A549 (cell line): Measurements from ENCODE around the gene PAX1. TPM values are rescaled to one million over a fixed set of nuclear protein-coding genes. Genes with fewer than 3 reads are reported as not detected.
A peak's percentile ranks its signal among the peaks of the same experiment; 100 is the strongest.

ENCODE experiments used
- ATAC-seq, 2 experiments: fragments of 200-7000 bp in 1 of 2; fragments of >200 bp in 1 of 2; cut with Nextera tagmentation in 1 of 2; cut with Tn5 transposase in 1 of 2; 3 replicates each; pipeline versions ENCODE4 v1.8.0 to v1.9.1; 2018 to 2020; ENCODE audit warnings: mild to moderate bottlenecking in 1 of 2, moderate library complexity in 1 of 2
- CTCF ChIA-PET: fragments of 300-600 bp; sonication (Branson Sonifier 250); formaldehyde crosslinking; extraction: SDS; loops from one replicate; lab custom pipeline; 2021; ENCODE audit warnings: antibody characterized with exemption, inconsistent platforms; lab: Yijun Ruan, JAX
- POLR2A ChIA-PET: fragments of 350-600 bp; formaldehyde crosslinking; extraction: SDS; loops from one replicate; lab custom pipeline; 2021; ENCODE audit warnings: antibody characterized with exemption, inconsistent platforms; lab: Yijun Ruan, JAX
- DNase-seq, 2 experiments: peaks; one replicate each; pipeline versions ENCODE4 v3.0.0 to v3.0.0-alpha.2; 2011 to 2016; ENCODE audit warnings: low read depth in 1 of 2, low spot score in 1 of 2
- FAIRE-seq: peaks from 2 replicates; lab custom pipeline; 2011; peaks lifted over from hg19 to GRCh38; lab: Jason Lieb, UNC
- H3K27ac ChIP-seq, 2 experiments: fragments of >200 bp; sonication (Bioruptor Twin); formaldehyde crosslinking; 3 replicates each; pipeline ENCODE4 v1.5.1; 2016 to 2017
- H3K4me1 ChIP-seq: fragments of >200 bp; sonication (Bioruptor Twin); formaldehyde crosslinking; 3 replicates; pipeline ENCODE4 v1.6.1; 2016
- H3K4me2 ChIP-seq: fragments of >200 bp; sonication (Bioruptor Twin); formaldehyde crosslinking; 3 replicates; pipeline ENCODE4 v1.6.1; 2016
- H3K4me3 ChIP-seq: fragments of >200 bp; sonication (Bioruptor Twin); formaldehyde crosslinking; 3 replicates; pipeline ENCODE4 v1.5.1; 2016
- H3K9me3 ChIP-seq: fragments of >200 bp; sonication (Bioruptor Twin); formaldehyde crosslinking; 3 replicates; pipeline ENCODE4 v1.6.1; 2016
- ATOH8 ChIP-seq: fragments of 250-450 bp; sonication (Bioruptor Pico); IDR thresholded peaks from 2 replicates; pipeline ENCODE4 v1.5.0; 2020; ENCODE audit warnings: low read depth, mild to moderate bottlenecking, moderate library complexity
- CBX2 ChIP-seq: fragments of 200-600 bp; sonication (generic); IDR thresholded peaks from 2 replicates; pipeline ENCODE4 v1.6.1; 2016; ENCODE audit warnings: low read depth, mild to moderate bottlenecking, borderline replicate concordance
- CBX8 ChIP-seq: fragments of 200-600 bp; sonication (generic); IDR thresholded peaks from 2 replicates; pipeline ENCODE4 v1.6.1; 2016
- EHMT2 ChIP-seq: fragments of 200-600 bp; sonication (generic); IDR thresholded peaks from 2 replicates; pipeline ENCODE4 v1.6.1; 2016; ENCODE audit warnings: antibody characterized with exemption, low read depth, mild to moderate bottlenecking, moderate library complexity
- FOSB ChIP-seq: fragments of 250-450 bp; sonication (Bioruptor Pico); IDR thresholded peaks from 2 replicates; pipeline ENCODE4 v1.5.0; 2020; ENCODE audit warnings: mild to moderate bottlenecking, moderate library complexity
- FOSL2 ChIP-seq, 2 experiments: fragments of 450-650 bp in 1 of 2; fragments of >200 bp in 1 of 2; sonication (Bioruptor Twin) in 1 of 2; formaldehyde crosslinking; IDR thresholded peaks; 2 replicates each; pipeline versions ENCODE4 v1.5.0 to v1.6.1; 2016 to 2020; ENCODE audit warnings: mild to moderate bottlenecking in 1 of 2, moderate library complexity in 1 of 2
- FOXS1 ChIP-seq: fragments of 250-450 bp; sonication (Bioruptor Pico); IDR thresholded peaks from 2 replicates; pipeline ENCODE4 v1.5.0; 2020; ENCODE audit warnings: mild to moderate bottlenecking, moderate library complexity
- HDAC2 ChIP-seq: fragments of 200-600 bp; sonication (generic); IDR thresholded peaks from 2 replicates; pipeline ENCODE4 v1.6.1; 2016
- HMGXB4 ChIP-seq: fragments of 250-450 bp; sonication (Bioruptor Pico); IDR thresholded peaks from 2 replicates; pipeline ENCODE4 v1.5.0; 2021; ENCODE audit warnings: mild to moderate bottlenecking, moderate library complexity, borderline replicate concordance
- HOXA7 ChIP-seq: fragments of 250-450 bp; sonication (Bioruptor Pico); IDR thresholded peaks from 2 replicates; pipeline ENCODE4 v1.5.0; 2020; ENCODE audit warnings: mild to moderate bottlenecking, moderate library complexity
- HOXB13 ChIP-seq: fragments of 250-450 bp; sonication (Bioruptor Pico); IDR thresholded peaks from 2 replicates; pipeline ENCODE4 v1.5.0; 2020; ENCODE audit warnings: low read depth, mild to moderate bottlenecking, moderate library complexity
- HOXB5 ChIP-seq: fragments of 250-450 bp; sonication (Bioruptor Pico); IDR thresholded peaks from 2 replicates; pipeline ENCODE4 v1.5.0; 2020; ENCODE audit warnings: mild to moderate bottlenecking, moderate library complexity
- JUN ChIP-seq, 2 experiments: fragments of >200 bp; sonication (Bioruptor Twin); formaldehyde crosslinking; IDR thresholded peaks; 2 replicates in 1 of 2; 3 replicates in 1 of 2; pipeline ENCODE4 v1.6.1; 2016 to 2017
- JUNB ChIP-seq: fragments of >200 bp; sonication (Bioruptor Twin); formaldehyde crosslinking; IDR thresholded peaks from 2 replicates; pipeline ENCODE4 v1.6.1; 2016
- MAFK ChIP-seq: fragments of 450-650 bp; IDR thresholded peaks from 2 replicates; pipeline ENCODE4 v1.6.1; 2014; ENCODE audit not compliant: partially characterized antibody
- MAX ChIP-seq: IDR thresholded peaks from 2 replicates; pipeline ENCODE4 v1.6.1; 2012
- POLR2A ChIP-seq: IDR thresholded peaks from 2 replicates; pipeline ENCODE4 v1.6.1; 2012; ENCODE audit warnings: mild to moderate bottlenecking, low read length
- RAD21 ChIP-seq, 2 experiments: fragments of >200 bp in 1 of 2; sonication (Bioruptor Twin) in 1 of 2; formaldehyde crosslinking in 1 of 2; IDR thresholded peaks in 1 of 2; conservative IDR thresholded peaks in 1 of 2; 2 replicates in 1 of 2; 3 replicates in 1 of 2; pipeline ENCODE4 v1.6.1; 2012 to 2018; ENCODE audit warnings: inconsistent platforms in 1 of 2
- RNF2 ChIP-seq: fragments of 200-600 bp; sonication (generic); IDR thresholded peaks from 2 replicates; pipeline ENCODE4 v1.6.1; 2016; ENCODE audit warnings: low read depth, mild to moderate bottlenecking, antibody characterized with exemption, moderate library complexity, borderline replicate concordance
- SMC3 ChIP-seq: fragments of >200 bp; sonication (Bioruptor Twin); formaldehyde crosslinking; IDR thresholded peaks from 3 replicates; pipeline ENCODE4 v1.6.1; 2018; ENCODE audit warnings: inconsistent platforms
- USF2 ChIP-seq: fragments of 450-650 bp; IDR thresholded peaks from 2 replicates; pipeline ENCODE4 v1.6.1; 2014; ENCODE audit warnings: antibody characterized with exemption
- ZNF302 ChIP-seq: fragments of 250-450 bp; sonication (Bioruptor Pico); IDR thresholded peaks from 2 replicates; pipeline ENCODE4 v1.9.0; 2021; ENCODE audit warnings: inconsistent platforms, mild to moderate bottlenecking, moderate library complexity
- WGBS: methylation state at CpG from one replicate; pipeline ENCODE4 v1.1.6; 2017; ENCODE audit errors: missing lambda C conversion rate; 5-methylcytosine and 5-hydroxymethylcytosine counted together
- polyA plus RNA-seq, 4 experiments: library from polyadenylated mRNA; depleted of rRNA in 3 of 4; stranded (reverse); fragments of >200 nt; fragmentation: RNase III in 1 of 4; extraction: RNeasy Plus Mini Kit Qiagen cat#74134 plus additional on column Dnase treatment in 1 of 4; gene quantifications; 2 replicates in 3 of 4; 3 replicates in 1 of 4; pipeline ENCODE4 v1.2.3, GENCODE V29; 2011 to 2017

Gene PAX1
- polyA plus RNA-seq, 2 of the 4 experiments (the other 2 are of a cell fraction): not detected

- ATAC-seq (no peak), FAIRE-seq (no peak), DNase-seq (peak in 1 of 2 experiments; percentile 22)
- ChIA-PET POLR2A (no interaction called here), CTCF (interaction anchor here (0.7 to 1.6 kb wide), 6 partner anchors 15 to 94 kb away, joined by 3 to 6 read pairs (median 3); no protein-coding TSS in a partner anchor)
- Histone ChIP-seq H3K27ac (no peak overlapping the region), H3K9me3 (no peaks in the 10 kb centered on the region), H3K4me1 (no peaks in the 10 kb centered on the region), H3K4me3 (no peak overlapping the region), H3K4me2 (no peak overlapping the region)
- TF ChIP-seq MAX (no peak), HDAC2 (no peak), JUNB (no peak), HOXB5 (CRISPR knock-in tag) (no peak)
- WGBS: 15% methylated on average over 11 of the region's 11 CpGs
Observed at GRCh38 chr20:21665687-21666446, 39.6 kb upstream of the PAX1 start.

- FAIRE-seq: no peak
- CTCF ChIA-PET: no interaction called here
- TF ChIP-seq RAD21 (conservative IDR thresholded peaks at IDR 0.05 in 1 of 2, IDR thresholded peaks at IDR 0.05 in 1 of 2) (no peak), HDAC2 (no peak), ATOH8 (CRISPR knock-in tag) (no peak), CBX2 (no peak), POLR2A (no peak)
- TF ChIP-seq, all 56 proteins: peak for 0
- 30% methylated on average over 12 of the region's 12 CpGs for WGBS
- DNase-seq (no peak), ATAC-seq (no peak)
- no peak overlapping the region for H3K27ac ChIP-seq
- POLR2A ChIA-PET: no interaction called here
- no peak overlapping the region for H3K4me2 ChIP-seq
- no peaks in the 10 kb centered on the region for H3K9me3 ChIP-seq
- no peak overlapping the region for H3K4me3 ChIP-seq
- no peaks in the 10 kb centered on the region for H3K4me1 ChIP-seq
Observed at GRCh38 chr20:21670126-21670525, 35.3 kb upstream of the PAX1 start.

GRCh38 chr20:21670981-21671380 is 34.5 kb upstream of the PAX1 start:
- ChIA-PET CTCF (no interaction called here), POLR2A (no interaction called here)
- ATAC-seq: 0 out of 6 replicates have a peak, but pooled peaks of 1 of the 2 experiments have one; percentile 20
- Histone ChIP-seq H3K4me2 (no peak overlapping the region), H3K4me3 (no peak overlapping the region), H3K27ac (no peak overlapping the region), H3K4me1 (no peaks in the 10 kb centered on the region), H3K9me3 (no peaks in the 10 kb centered on the region)
- 10% methylated on average over 1 of the region's 1 CpG for WGBS
- no peak for TF ChIP-seq JUN (IDR thresholded peaks at IDR 0.05)
- no peak for TF ChIP-seq CBX8
- no peak for TF ChIP-seq CBX2
- TF ChIP-seq FOXS1: no peak
- no peak for TF ChIP-seq EHMT2
- TF ChIP-seq FOSB: no peak
- no peak for TF ChIP-seq FOSL2 (IDR thresholded peaks at IDR 0.05)
- no peak for TF ChIP-seq FOSL2 (CRISPR knock-in tag; IDR thresholded peaks at IDR 0.05)
- TF ChIP-seq SMC3: no peak
- no peak for TF ChIP-seq RNF2
- no peak for TF ChIP-seq HMGXB4 (CRISPR knock-in tag)
- no peak for TF ChIP-seq USF2
- TF ChIP-seq ZNF302 (CRISPR knock-in tag): no peak
- no peak for TF ChIP-seq MAFK
- TF ChIP-seq HOXA7 (CRISPR knock-in tag): no peak
- TF ChIP-seq MAX: no peak
- no peak for TF ChIP-seq HOXB13 (CRISPR knock-in tag)
- no peak for FAIRE-seq
- DNase-seq: no peak
